ENCODE data around the gene ISM2. TPM values are rescaled to one million over a fixed set of nuclear protein-coding genes. Genes with fewer than 3 reads are reported as not detected.
A peak's percentile ranks its signal among the peaks of the same experiment; 100 is the strongest.

ISM2 gene
- total and polyA plus RNA-seq, 9 of the 15 experiments (the other 6 are each of a cell fraction or from before 2014, with no cell fraction given) = 0.08 to 0.11 TPM; not detected in 7

- TF ChIP-seq STAT6 (CRISPR knock-in tag; IDR thresholded peaks at IDR 0.05) = 0 out of 2 replicates have a peak, but pooled peaks have one; percentile 65
- TF ChIP-seq SMARCE1 (IDR thresholded peaks at IDR 0.05) = 0 out of 2 replicates have a peak, but pooled peaks have one; percentile 34
- TF ChIP-seq FOXM1 (IDR thresholded peaks at IDR 0.05; ENCODE audit: low read depth) = no peak
- TF ChIP-seq FOXM1 (CRISPR knock-in tag; IDR thresholded peaks at IDR 0.05; ENCODE audit: low read depth) = no peak
- peak; percentile 56; the same call in 1 of the 2 replicates for TF ChIP-seq PHF8 (IDR thresholded peaks at IDR 0.05; ENCODE audit: borderline replicate concordance, low read length)
- TF ChIP-seq ZNF224 (CRISPR knock-in tag; IDR thresholded peaks at IDR 0.05) = no peak
- no peak; the same call in 1 of the 2 replicates for TF ChIP-seq CBFB (CRISPR knock-in tag; IDR thresholded peaks at IDR 0.05)
- TF ChIP-seq KDM5B (IDR thresholded peaks at IDR 0.05; ENCODE audit: insufficient replicate concordance, low read depth, low read length) = peak; percentile 87
- 0 out of 2 replicates have a peak, but pooled peaks have one; percentile 45 for TF ChIP-seq ZNF511 (CRISPR knock-in tag; IDR thresholded peaks at IDR 0.05)
- no peak for TF ChIP-seq ZNF696 (CRISPR knock-in tag; conservative IDR thresholded peaks at IDR 0.05)
- TF ChIP-seq, protein P1, sequence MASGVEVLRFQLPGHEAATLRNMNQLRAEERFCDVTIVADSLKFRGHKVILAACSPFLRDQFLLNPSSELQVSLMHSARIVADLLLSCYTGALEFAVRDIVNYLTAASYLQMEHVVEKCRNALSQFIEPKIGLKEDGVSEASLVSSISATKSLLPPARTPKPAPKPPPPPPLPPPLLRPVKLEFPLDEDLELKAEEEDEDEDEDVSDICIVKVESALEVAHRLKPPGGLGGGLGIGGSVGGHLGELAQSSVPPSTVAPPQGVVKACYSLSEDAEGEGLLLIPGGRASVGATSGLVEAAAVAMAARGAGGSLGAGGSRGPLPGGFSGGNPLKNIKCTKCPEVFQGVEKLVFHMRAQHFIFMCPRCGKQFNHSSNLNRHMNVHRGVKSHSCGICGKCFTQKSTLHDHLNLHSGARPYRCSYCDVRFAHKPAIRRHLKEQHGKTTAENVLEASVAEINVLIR (CRISPR knock-in tag; IDR thresholded peaks at IDR 0.05) = no peak
- TF ChIP-seq, protein P2, sequence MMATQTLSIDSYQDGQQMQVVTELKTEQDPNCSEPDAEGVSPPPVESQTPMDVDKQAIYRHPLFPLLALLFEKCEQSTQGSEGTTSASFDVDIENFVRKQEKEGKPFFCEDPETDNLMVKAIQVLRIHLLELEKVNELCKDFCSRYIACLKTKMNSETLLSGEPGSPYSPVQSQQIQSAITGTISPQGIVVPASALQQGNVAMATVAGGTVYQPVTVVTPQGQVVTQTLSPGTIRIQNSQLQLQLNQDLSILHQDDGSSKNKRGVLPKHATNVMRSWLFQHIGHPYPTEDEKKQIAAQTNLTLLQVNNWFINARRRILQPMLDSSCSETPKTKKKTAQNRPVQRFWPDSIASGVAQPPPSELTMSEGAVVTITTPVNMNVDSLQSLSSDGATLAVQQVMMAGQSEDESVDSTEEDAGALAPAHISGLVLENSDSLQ (IDR thresholded peaks at IDR 0.05) = no peak
- TF ChIP-seq SMARCC2 (IDR thresholded peaks at IDR 0.05; ENCODE audit: low read depth) = 0 out of 2 replicates have a peak, but pooled peaks have one; percentile 33
Observed at GRCh38 chr14:77457115-77457521, 41.5 kb downstream of the ISM2 start (continued).
